ENCODE measurements around the gene CD244.
"Not testable (repeated sequence)": the region's sequence is repeated elsewhere in the genome, so short reads cannot be mapped to it uniquely, and the experiment has no call there.

Gene CD244

GRCh38 chr1:160882582-160882981 is 19.9 kb upstream of the CD244 start:
- no peak for DNase-seq
- no peak for TF ChIP-seq CTCF (IDR thresholded peaks at IDR 0.05; ENCODE audit: low read depth, low read length)
- Histone ChIP-seq H3K27me3 (ENCODE audit: insufficient read depth, low read depth, severe bottlenecking) (peaks cover 96% of the 10 kb centered on the region), H3K4me3 (ENCODE audit: low read depth, low read length) (no peak overlapping the region), H3K36me3 (no peaks in the 10 kb centered on the region), H3K27ac (no peak overlapping the region), H3K9me3 (ENCODE audit: severe bottlenecking) (peaks cover 2% of the 10 kb centered on the region)

- H3K36me3 ChIP-seq; H3K9me3 ChIP-seq (ENCODE audit: severe bottlenecking); H3K4me3 ChIP-seq (ENCODE audit: low read depth, low read length); H3K27ac ChIP-seq; DNase-seq: not testable (repeated sequence)
- H3K27me3 ChIP-seq (ENCODE audit: insufficient read depth, low read depth, severe bottlenecking): peaks cover 98% of the 10 kb centered on the region
Measured at GRCh38 chr1:160881264-160881663, 18.6 kb upstream of the CD244 start.

- Histone ChIP-seq H3K27ac (no peak overlapping the region), H3K27me3 (ENCODE audit: insufficient read depth, low read depth, severe bottlenecking) (peaks cover 98% of the 10 kb centered on the region), H3K36me3 (no peaks in the 10 kb centered on the region), H3K4me3 (ENCODE audit: low read depth, low read length) (no peak overlapping the region), H3K9me3 (ENCODE audit: severe bottlenecking) (no peaks in the 10 kb centered on the region)
- TF ChIP-seq CTCF (IDR thresholded peaks at IDR 0.05; ENCODE audit: low read depth, low read length): no peak
- DNase-seq: no peak
Measured at GRCh38 chr1:160880216-160880615, 17.5 kb upstream of the CD244 start.

GRCh38 chr1:160879056-160879455 is 16.4 kb upstream of the CD244 start:
- Histone ChIP-seq H3K4me3 (ENCODE audit: low read depth, low read length) (no peak overlapping the region), H3K9me3 (ENCODE audit: severe bottlenecking) (no peaks in the 10 kb centered on the region), H3K36me3 (no peaks in the 10 kb centered on the region), H3K27ac (no peak overlapping the region), H3K27me3 (ENCODE audit: insufficient read depth, low read depth, severe bottlenecking) (peaks cover 98% of the 10 kb centered on the region)
- no peak for TF ChIP-seq CTCF (IDR thresholded peaks at IDR 0.05; ENCODE audit: low read depth, low read length)
- no peak for DNase-seq

- Histone ChIP-seq H3K27ac (no peak overlapping the region), H3K9me3 (ENCODE audit: severe bottlenecking) (no peaks in the 10 kb centered on the region), H3K36me3 (no peaks in the 10 kb centered on the region), H3K27me3 (ENCODE audit: insufficient read depth, low read depth, severe bottlenecking) (peaks cover 96% of the 10 kb centered on the region), H3K4me3 (ENCODE audit: low read depth, low read length) (no peak overlapping the region)
- DNase-seq: no peak
- no peak for TF ChIP-seq CTCF (IDR thresholded peaks at IDR 0.05; ENCODE audit: low read depth, low read length)
Measured at GRCh38 chr1:160877221-160877620, 14.5 kb upstream of the CD244 start.

- TF ChIP-seq CTCF (IDR thresholded peaks at IDR 0.05; ENCODE audit: low read depth, low read length): no peak
- no peak overlapping the region for H3K4me3 ChIP-seq (ENCODE audit: low read depth, low read length)
- peaks cover 96% of the 10 kb centered on the region for H3K27me3 ChIP-seq (ENCODE audit: insufficient read depth, low read depth, severe bottlenecking)
- H3K9me3 ChIP-seq (ENCODE audit: severe bottlenecking): no peaks in the 10 kb centered on the region
- H3K36me3 ChIP-seq: no peaks in the 10 kb centered on the region
- DNase-seq: no peak
- no peak overlapping the region for H3K27ac ChIP-seq
Measured at GRCh38 chr1:160876311-160876710, 13.6 kb upstream of the CD244 start.

GRCh38 chr1:160875591-160875990 is 12.9 kb upstream of the CD244 start:
- H3K27me3 ChIP-seq (ENCODE audit: insufficient read depth, low read depth, severe bottlenecking): peaks cover 95% of the 10 kb centered on the region
- not testable (repeated sequence) for H3K4me3 ChIP-seq (ENCODE audit: low read depth, low read length); H3K36me3 ChIP-seq; DNase-seq; H3K27ac ChIP-seq; H3K9me3 ChIP-seq (ENCODE audit: severe bottlenecking)
